HG03139 (cell line): ENCODE data around the gene KCNH3.

ENCODE experiments used
- ATAC-seq: cut with Tn5 transposase; IDR thresholded peaks from one replicate; pipeline ENCODE4 v1.9.1; 2021; ENCODE audit not compliant: unreplicated experiment

KCNH3 gene

DNA sequence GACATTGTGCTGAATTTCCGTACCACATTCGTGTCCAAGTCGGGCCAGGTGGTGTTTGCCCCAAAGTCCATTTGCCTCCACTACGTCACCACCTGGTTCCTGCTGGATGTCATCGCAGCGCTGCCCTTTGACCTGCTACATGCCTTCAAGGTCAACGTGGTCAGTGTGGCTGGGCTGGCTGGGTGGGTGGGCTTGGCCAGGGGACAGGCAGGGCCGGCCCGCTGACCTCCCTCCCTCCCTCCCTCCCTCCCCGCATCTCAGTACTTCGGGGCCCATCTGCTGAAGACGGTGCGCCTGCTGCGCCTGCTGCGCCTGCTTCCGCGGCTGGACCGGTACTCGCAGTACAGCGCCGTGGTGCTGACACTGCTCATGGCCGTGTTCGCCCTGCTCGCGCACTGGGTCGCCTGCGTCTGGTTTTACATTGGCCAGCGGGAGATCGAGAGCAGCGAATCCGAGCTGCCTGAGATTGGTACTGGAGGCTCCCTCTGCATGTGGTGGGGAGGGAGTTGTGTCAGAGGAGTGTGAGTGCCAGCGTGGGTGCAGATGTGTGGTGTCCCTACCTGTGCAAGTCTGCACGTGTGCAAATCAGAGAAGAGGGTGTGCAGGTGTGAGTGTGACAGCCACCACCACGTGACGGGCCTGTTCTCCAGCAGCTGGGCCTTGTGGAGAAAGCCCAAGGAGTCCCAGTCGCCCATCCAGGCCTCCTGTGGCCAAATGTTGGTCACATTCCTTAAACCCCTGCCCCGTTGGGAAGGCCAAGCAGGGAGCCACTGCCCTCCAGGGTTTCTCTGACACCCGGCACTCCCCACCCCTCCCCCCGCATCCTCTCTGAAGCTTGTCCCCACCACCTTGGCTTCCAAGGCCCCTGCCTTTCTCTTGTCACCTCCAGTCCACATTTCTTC, 5.3 kb downstream of the KCNH3 start:
- no peak for ATAC-seq

DNA sequence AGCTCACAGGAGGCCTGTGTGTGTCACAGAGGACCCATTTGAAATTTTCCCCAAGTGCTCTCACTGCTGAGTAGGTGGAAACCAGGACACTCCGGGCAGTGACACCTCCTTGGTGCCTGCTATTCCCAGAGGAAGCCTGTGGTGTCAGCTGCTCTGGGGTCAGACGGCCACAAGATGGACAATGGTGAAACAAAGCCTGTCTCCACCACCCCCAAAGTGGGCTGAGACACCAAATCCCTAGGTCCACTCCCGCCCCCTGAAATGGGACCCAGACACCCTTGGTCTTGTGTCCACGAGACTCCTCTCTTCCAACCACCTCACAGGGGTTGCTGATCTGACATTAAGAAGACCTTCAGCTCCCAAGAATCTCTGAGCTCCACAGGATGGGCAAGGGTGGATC, 7.0 kb downstream of the KCNH3 start:
- ATAC-seq: no peak

DNA sequence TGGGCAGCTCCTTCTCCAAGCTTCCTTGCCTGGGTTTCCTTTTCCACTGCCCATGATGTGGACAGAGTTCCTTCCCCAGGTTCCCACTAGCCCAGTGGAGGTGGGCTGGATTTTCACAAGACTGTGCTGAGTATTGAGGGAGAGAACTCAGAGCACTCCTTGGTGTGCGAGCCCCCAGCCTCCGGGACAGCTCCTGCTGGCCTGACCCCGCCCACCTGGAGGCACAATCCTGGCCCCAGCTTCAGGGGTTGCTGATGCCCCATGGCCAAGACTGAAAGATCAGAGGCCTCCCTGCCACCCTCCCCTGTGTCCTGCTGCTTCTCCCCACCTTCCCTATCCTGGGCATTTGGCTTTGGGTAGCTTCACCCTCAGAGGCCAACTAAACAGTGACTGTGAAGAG, 7.7 kb downstream of the KCNH3 start:
- no peak for ATAC-seq

DNA sequence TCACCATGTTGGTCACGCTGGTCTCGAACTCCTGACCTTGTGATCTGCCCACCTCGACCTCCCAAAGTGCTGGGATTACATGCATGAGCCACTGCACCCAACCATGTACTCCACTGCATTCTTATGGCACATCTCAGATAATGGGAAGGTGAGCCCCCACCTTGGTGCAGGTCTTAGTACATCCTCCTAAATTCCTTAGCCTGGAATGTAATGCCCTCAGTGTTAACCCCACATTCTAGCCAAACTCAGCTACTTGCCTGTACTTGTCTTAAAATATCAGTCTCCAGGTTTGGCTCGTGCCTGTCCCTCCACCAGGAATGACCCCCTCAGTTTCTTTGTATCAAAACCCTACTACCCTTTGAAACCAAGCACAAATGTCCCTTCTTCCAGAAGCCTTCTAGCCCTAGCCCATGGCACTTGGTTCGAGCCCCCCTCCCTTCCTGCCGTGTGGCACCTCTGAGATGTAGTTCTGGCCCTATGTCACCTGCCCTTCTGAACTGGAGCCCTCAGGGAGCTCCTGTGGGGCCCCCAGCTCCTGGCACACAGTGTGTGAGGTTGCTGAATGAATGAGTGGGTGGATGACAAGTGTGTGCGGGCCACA, 8.4 kb downstream of the KCNH3 start:
- no peak for ATAC-seq

DNA sequence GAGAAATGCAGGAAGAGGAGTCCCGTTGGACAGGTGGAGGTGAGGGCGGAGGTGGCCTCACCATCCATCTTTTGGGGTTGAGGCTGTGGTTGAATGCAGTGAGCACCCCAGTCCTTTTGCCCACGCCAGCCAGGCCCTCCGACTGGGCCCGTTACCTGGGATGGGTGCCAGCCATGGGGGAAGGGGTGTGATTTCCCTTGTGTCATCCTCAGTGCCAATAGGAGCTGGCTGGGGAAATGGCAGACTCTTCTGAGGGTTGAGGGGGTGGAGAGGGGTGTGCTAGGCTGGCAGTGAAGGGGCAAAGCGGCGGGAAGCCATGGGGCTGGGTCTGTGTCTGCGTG, 9.6 kb downstream of the KCNH3 start:
- ATAC-seq: no peak

DNA sequence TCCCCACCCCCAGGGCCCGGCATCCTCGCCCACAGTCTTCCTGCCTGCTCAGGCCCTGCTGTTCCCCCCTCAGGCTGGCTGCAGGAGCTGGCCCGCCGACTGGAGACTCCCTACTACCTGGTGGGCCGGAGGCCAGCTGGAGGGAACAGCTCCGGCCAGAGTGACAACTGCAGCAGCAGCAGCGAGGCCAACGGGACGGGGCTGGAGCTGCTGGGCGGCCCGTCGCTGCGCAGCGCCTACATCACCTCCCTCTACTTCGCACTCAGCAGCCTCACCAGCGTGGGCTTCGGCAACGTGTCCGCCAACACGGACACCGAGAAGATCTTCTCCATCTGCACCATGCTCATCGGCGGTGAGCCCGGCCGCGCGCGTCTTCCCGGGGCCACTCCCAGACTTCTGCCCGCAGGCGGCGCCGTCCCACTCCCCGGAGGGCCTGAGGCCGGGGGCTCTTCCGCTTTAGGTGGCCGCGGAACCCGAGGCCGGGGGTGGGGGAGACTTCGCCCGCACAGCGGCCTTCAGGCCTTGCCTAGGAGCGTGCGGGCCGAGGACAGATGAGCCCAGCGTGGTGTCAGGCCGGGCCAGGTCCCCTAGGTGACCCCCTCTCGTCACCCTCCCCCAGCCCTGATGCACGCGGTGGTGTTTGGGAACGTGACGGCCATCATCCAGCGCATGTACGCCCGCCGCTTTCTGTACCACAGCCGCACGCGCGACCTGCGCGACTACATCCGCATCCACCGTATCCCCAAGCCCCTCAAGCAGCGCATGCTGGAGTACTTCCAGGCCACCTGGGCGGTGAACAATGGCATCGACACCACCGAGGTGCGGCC, 10.2 kb downstream of the KCNH3 start:
- ATAC-seq: no peak

DNA sequence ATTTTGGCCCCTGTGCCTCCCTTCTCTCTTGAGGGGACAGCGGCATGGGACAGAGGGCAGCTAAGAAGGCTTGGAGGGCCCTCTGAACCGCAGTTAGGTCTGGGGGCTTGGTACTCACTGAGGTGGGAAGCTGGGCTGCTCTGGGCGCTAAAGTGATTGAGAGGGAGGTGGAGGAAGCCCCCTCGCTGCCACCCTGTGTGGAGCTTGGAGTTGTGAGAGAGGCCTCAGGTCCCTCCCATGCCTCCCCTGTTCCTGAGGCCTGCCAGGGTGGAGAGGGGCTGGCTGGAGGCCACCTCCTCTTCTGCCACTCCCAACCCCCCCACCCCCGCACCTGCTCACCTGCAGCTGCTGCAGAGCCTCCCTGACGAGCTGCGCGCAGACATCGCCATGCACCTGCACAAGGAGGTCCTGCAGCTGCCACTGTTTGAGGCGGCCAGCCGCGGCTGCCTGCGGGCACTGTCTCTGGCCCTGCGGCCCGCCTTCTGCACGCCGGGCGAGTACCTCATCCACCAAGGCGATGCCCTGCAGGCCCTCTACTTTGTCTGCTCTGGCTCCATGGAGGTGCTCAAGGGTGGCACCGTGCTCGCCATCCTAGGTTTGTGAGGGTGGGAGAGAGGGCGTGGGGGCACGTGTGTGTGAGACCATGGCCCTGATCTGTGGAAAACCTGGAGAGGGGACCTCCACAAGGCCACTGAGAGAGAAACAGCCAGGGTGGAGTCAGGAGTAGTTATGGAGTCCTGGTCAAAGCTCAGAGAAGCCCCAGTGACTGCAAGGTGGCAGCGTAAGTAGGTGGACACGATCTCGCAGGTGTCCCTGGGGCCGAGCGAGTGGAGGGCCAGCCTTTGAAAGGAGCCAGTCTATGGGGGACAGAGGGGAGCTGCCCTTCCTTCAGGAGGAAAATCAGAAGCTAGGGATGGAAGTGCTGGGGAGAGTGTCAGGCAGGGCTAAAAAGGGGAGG, 11.2 kb downstream of the KCNH3 start:
- ATAC-seq: no peak

DNA sequence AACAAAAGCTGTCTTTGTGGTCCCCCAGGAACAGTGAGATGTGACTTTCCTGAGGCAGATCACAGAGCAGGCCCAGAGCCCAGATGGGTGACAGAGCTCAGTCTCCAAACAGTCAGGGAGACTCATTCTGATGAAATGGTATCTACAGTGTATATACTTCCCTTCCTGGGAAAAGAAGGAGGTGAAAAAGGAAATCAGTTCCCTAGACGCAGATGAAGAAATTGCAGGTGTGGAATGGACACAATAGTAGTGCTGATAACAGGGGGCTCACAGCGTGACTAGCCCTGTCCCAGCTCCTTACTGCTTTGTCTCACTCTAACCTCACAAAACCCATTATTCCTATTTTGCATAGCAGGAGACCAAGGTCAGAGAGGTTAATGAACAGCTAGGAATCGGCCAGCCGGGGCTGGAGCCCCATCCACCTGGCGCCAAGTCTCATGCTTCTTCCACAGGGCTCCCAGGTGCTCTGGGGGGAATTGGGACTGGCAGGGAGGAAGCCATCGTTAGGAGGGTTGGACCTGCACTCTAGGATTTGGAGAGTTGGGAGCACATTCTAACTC, 11.9 kb downstream of the KCNH3 start:
- ATAC-seq: no peak

DNA sequence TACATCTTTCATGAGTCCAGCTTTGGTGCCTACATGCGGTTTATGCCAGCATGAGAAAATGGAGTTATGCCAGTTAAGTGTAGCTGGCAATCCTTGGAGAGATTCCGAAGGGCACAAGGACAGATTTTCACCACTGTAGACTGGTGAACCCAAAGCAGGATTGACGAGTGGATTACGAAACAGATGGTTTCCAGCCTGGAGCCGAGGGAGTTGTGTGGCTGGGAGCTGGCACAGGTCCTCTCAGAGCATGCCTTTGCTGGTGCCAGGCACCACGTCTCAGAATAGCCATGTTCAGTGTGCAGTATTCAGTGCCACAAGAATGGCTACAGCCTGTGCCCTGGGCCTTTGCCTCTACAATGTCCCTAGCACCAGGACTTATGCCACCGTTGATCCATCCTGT, 13.2 kb downstream of the KCNH3 start:
- no peak for ATAC-seq

DNA sequence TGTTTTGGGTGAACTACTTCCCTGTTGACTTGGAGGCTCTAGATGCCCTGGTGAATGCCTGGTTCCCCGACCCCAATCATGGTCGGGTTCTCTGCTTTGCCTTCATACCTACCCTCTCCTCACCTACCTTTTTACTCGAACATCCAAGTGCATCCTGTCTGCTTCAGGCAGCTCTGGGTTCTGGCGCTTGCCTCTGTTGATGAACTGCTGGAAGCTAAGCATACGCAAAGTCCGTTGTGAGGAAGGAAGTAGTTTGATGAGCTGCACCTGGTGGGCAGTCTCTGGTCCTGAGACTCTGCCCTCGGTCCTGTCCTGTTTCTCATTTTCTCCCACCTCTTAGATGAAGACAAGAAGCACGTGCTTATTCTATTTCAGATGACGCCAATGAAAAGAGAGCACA, 13.6 kb downstream of the KCNH3 start:
- no peak for ATAC-seq

DNA sequence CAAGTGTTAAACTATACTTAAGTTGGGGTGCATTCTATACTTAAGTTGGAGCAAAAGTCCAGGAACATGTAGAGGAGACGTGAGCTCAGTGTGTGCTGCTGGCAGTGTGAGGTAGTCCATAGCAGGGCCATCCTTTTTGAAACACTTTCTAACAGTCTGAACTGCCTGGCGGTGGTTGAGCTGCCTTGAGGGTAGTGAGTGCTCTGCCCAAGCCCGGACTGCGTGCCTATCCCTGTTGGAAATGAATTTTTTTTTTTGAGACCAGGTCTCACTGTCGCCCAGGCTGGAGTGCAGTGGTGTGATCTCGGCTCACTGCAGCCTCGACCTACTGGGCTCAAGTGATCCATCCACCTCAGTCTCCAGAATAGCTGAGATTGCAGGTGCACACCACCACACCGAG, 14.1 kb downstream of the KCNH3 start:
- no peak for ATAC-seq

DNA sequence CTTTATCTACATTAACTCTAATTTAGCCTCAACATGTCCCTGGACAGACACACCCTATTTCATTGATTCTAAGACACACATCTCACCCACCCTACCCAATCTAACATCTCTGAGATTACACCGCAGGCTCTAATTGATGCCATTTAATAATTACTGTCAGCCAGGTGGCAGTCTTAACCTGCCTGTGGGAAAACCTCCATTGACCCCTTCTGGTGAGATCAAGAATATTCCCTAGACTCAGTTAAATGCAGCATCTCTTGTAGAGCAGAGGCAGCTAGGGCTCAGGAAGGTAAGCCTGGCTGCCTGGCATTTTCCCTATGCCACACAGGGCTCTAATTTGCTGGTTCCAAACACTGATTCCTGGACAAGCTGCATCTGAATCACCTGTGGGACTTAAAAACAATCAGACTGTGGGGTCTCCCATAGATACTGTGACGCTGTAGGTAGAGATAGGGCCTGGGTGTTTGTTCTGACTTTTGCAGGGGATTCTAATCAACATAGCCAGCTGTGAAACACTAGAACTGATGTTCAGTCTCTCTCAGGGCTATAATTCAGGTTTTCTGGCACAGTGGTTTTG, 14.8 kb downstream of the KCNH3 start:
- no peak for ATAC-seq

DNA sequence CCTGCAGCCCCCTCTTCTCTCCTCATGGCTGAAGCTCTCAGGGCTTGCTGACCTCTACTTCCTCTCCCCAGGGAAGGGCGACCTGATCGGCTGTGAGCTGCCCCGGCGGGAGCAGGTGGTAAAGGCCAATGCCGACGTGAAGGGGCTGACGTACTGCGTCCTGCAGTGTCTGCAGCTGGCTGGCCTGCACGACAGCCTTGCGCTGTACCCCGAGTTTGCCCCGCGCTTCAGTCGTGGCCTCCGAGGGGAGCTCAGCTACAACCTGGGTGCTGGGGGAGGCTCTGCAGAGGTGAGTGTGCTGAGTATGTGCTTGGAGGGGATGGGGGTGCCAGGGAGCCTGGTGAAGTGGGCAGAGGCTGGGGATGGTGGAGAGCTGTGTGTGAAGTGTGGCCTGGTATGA, 15.4 kb downstream of the KCNH3 start:
- no peak for ATAC-seq

DNA sequence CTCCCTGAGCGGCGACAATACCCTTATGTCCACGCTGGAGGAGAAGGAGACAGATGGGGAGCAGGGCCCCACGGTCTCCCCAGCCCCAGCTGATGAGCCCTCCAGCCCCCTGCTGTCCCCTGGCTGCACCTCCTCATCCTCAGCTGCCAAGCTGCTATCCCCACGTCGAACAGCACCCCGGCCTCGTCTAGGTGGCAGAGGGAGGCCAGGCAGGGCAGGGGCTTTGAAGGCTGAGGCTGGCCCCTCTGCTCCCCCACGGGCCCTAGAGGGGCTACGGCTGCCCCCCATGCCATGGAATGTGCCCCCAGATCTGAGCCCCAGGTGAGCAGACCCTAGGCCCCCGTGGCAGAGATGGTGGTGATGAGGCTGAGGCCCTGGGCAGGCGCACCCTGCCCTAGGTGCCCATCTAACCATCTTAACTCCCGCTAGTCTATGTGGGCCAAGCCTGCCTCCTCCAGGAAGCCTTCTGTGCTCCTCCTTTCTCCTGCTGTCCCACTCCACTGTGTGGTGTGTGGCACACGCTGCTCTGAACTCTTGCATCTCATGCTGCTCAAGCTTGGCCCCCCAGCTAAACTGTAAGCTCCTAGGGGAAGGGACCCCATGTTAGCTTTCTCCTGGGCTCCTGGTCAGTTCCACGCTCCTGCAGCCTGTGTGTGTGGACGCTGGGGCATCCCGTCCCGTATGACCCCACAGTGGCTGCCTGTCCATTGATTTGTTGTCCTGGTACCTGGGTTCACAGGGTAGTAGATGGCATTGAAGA, 17.0 kb downstream of the KCNH3 start:
- ATAC-seq: no peak

DNA sequence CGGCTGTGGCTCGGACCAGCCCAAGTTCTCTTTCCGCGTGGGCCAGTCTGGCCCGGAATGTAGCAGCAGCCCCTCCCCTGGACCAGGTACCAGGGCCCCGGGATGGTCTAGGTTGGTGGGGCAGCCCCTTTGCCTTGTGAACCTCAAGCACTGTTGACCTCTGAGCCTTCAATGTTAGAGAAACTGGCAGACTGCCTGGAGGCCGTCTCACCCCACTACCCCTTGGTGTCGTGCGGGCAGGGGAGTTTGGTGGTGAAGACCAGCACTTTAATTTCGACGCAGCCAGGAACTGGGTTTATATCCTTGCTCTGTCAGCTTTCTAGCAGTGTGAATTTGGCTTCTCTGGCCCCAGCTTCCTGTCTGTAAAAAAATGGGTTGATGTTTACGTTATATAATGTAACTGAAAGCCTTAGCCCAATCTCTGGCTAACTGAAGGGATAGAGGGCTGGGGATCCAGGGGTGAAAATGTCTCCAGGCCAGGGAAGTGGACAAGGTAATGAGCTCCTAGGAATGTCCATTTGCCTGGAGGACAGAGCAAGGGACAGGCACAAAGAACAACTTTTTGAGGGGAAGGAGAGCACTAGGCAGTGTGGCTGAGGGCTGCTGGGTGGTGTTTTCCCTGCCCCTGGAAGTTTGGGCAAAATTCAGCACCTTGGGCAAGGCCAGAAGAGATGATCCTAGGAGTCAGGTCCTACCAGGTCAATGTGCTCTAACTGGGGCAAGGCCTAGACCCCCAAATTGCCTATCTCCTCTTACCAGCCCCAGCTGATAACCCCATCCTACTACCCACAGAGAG, 17.8 kb downstream of the KCNH3 start:
- ATAC-seq: no peak

DNA sequence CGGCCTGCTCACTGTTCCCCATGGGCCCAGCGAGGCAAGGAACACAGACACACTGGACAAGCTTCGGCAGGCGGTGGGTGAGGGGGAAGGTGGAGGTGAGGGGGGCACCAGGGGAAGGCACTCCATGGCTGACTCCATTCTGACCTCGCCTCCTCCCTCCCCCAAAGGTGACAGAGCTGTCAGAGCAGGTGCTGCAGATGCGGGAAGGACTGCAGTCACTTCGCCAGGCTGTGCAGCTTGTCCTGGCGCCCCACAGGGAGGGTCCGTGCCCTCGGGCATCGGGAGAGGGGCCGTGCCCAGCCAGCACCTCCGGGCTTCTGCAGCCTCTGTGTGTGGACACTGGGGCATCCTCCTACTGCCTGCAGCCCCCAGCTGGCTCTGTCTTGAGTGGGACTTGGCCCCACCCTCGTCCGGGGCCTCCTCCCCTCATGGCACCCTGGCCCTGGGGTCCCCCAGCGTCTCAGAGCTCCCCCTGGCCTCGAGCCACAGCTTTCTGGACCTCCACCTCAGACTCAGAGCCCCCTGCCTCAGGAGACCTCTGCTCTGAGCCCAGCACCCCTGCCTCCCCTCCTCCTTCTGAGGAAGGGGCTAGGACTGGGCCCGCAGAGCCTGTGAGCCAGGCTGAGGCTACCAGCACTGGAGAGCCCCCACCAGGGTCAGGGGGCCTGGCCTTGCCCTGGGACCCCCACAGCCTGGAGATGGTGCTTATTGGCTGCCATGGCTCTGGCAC, 18.5 kb downstream of the KCNH3 start:
- ATAC-seq: no peak

DNA sequence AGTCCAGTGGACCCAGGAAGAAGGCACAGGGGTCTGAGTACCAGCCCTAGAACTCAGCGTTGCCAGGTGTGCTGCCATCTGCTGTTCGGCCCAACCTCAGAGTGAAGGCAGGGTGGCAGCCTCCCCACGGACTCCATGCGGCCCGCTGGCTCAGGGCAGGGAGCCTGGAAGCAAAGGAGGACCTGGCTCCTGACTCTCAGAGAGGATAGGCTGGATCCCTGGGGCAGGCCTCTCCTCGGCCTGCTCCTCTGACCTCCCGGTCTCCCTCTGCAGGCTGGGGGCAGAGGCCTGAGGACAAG, 19.0 kb downstream of the KCNH3 start:
- no peak for ATAC-seq

DNA sequence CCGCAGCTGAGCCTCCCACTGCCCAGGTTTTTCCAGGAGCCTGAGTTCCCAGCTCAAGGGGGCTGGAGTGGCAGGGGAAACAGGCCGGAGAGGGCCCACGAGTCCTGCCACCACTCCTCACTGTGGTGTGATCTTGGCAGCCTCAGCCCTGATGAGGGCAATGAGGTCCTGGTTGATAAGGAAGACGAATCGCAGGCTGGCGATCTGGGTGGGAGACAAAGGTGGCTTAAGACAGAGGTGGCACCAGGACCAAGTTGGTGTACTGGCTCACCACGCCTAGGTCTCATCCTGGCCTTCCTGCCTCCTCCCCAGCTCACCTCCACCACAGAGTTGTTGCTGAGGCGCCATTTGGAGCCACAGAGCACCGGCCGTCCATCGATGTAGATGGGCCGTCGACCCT, 19.7 kb downstream of the KCNH3 start:
- no peak for ATAC-seq
